Measurements from ENCODE around the gene ULBP2.
"Not testable (repeated sequence)": the region's sequence is repeated elsewhere in the genome, so short reads cannot be mapped to it uniquely, and the experiment has no call there.

ULBP2 gene

GRCh38 chr6:149913540-149914240, 28.1 kb upstream of the ULBP2 start:
- H3K27me3 ChIP-seq (replicated peaks): no peaks in the 10 kb centered on the region
- TF ChIP-seq CTCF (IDR thresholded peaks at IDR 0.05; ENCODE audit: low read depth, low read length, missing control alignments): no peak
- H3K4me3 ChIP-seq (ENCODE audit: low read depth, low read length): no peak overlapping the region
- in situ Hi-C loops (cut with HindIII; ENCODE audit: low pct_ligation_motif_present, low sequenced_read_pairs): no loop called here
- no peak overlapping the region for H3K27ac ChIP-seq
- DNase-seq: no peak
- H3K36me3 ChIP-seq (replicated peaks): no peaks in the 10 kb centered on the region

DNA sequence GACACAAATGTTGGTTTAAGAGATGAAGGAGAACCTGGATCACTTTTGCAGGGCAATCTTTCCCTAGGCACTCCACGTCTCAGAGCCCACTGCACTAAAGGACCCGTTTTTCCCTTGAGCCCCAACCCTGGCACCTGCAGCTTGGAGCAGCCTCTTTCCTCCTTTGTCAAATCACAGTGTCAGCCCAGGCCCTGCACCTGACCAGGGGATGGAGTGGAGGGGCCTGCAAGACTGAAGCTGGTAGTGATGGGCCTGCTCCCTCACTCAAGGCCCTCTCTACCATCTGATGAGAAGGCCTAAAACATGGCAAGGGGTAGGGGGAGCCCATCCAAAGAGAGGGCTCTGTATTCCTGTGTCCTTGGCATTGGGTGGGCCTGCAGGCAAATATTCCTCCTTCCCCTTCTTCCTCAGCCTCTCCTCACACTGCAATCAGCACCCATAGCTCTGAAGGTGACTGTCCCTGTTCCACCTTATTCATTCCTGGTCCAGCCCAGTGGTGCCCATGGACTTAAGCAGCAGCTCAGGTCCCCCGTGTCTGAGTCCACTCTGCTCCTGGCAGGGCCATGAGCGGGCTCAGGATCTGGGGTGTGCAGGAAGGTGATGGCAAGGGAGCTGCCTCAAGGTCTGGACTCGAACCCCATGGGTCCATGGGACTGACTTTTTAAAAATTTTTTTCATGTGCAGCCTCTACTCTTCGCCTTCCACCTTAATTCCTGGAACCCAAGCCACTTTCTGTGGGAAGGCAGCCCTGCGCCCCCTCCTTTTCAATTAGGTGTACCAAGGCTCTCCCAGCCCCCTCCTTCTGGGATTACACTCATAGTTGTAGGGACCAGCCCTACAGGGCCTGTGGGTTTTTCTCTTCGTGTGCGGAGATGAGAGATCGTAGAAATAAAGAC, 25.6 kb upstream of the ULBP2 start:
- H3K27me3 ChIP-seq (replicated peaks): no peaks in the 10 kb centered on the region
- in situ Hi-C loops (cut with HindIII; ENCODE audit: low pct_ligation_motif_present, low sequenced_read_pairs): no loop called here
- H3K27ac ChIP-seq: no peak overlapping the region
- DNase-seq: no peak
- TF ChIP-seq CTCF (IDR thresholded peaks at IDR 0.05; ENCODE audit: low read depth, low read length, missing control alignments): no peak
- H3K4me3 ChIP-seq (ENCODE audit: low read depth, low read length): no peak overlapping the region
- H3K36me3 ChIP-seq (replicated peaks): no peaks in the 10 kb centered on the region

- no peaks in the 10 kb centered on the region for H3K27me3 ChIP-seq (replicated peaks)
Observed at GRCh38 chr6:149917679-149918078, 24.1 kb upstream of the ULBP2 start.

GRCh38 chr6:149918151-149918905, 23.5 kb upstream of the ULBP2 start:
- in situ Hi-C loops (cut with HindIII; ENCODE audit: low pct_ligation_motif_present, low sequenced_read_pairs): no loop called here
- H3K36me3 ChIP-seq (replicated peaks): no peaks in the 10 kb centered on the region
- TF ChIP-seq CTCF (IDR thresholded peaks at IDR 0.05; ENCODE audit: low read depth, low read length, missing control alignments): no peak
- no peaks in the 10 kb centered on the region for H3K27me3 ChIP-seq (replicated peaks)
- no peak overlapping the region for H3K27ac ChIP-seq
- H3K4me3 ChIP-seq (ENCODE audit: low read depth, low read length): no peak overlapping the region
- DNase-seq: no peak

More at GRCh38 chr6:149917679-149918078, 24.1 kb upstream of the ULBP2 start:
- Histone ChIP-seq H3K4me3 (ENCODE audit: low read depth, low read length) (no peak overlapping the region), H3K27ac (no peak overlapping the region), H3K36me3 (replicated peaks) (no peaks in the 10 kb centered on the region)
- no peak for DNase-seq
- no peak for TF ChIP-seq CTCF (IDR thresholded peaks at IDR 0.05; ENCODE audit: low read depth, low read length, missing control alignments)
- in situ Hi-C loops (cut with HindIII; ENCODE audit: low pct_ligation_motif_present, low sequenced_read_pairs): no loop called here

DNA sequence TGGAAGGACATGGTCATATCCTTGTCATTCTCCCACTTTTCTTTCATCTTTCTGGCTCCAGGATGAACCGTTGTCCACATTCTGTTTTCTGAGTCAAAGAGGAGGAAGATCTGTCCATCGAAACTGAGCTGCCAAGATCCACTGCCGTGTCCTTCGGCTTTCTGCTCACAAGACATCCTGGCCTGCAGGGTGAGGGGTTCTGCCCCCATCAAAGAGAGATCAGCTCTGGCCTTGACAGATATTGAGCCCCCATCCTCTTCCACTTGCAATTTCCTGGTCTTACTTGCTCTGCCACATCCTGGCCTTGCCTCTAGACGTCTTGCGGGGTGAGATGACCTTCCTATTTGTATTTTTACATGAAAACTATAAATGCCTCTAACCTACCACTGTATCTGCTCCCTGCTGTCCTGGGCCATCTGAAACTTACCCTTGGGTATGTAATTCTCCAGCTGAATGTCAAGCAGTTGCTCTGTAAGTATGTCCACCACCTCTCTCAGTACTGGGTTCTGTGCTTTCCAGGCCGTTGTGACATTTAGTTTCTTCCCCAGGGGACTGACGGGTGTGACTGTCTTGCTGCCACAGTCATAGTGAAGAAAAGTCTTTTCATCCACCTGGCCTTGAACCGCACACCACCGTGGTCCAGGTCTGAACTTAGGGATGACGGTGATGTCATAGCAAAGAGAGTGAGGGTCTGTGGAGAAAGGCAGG, 22.5 kb upstream of the ULBP2 start:
- H3K27ac ChIP-seq; H3K36me3 ChIP-seq (replicated peaks); H3K27me3 ChIP-seq (replicated peaks); H3K4me3 ChIP-seq (ENCODE audit: low read depth, low read length); DNase-seq; in situ Hi-C loops (cut with HindIII; ENCODE audit: low pct_ligation_motif_present, low sequenced_read_pairs): not testable (repeated sequence)

Measured in brain microvascular endothelial cell (primary cell).